K562 (cell line): ENCODE data around the gene CYB5B. TPM values are rescaled to one million over a fixed set of nuclear protein-coding genes. Genes with fewer than 3 reads are reported as not detected.

Experiments used
- ARID1B ChIP-seq: fragments of 450-650 bp; IDR thresholded peaks from 2 replicates; pipeline ENCODE4 v1.6.1; 2016; ENCODE audit warnings: antibody characterized with exemption, mild to moderate bottlenecking, inconsistent platforms
- BHLHE40 ChIP-seq: IDR thresholded peaks from 2 replicates; pipeline ENCODE4 v1.6.1; 2011; ENCODE audit warnings: low read length, improper control_type of control experiment
- CBFA2T2 ChIP-seq: fragments of 450-650 bp; conservative IDR thresholded peaks from 2 replicates; pipeline ENCODE4 v1.6.1; 2017; ENCODE audit warnings: mild to moderate bottlenecking
- CTBP1 ChIP-seq: fragments of 450-650 bp; IDR thresholded peaks from 2 replicates; pipeline ENCODE4 v1.6.1; 2016; ENCODE audit warnings: borderline replicate concordance
- ELF1 ChIP-seq: fragments of 200-800 bp; sonication (Bioruptor generic); IDR thresholded peaks from 2 replicates; pipeline ENCODE4 v1.6.1; 2016; ENCODE audit warnings: missing genetic modification characterization, missing compliant biosample characterization
- EP300 ChIP-seq: IDR thresholded peaks from 2 replicates; pipeline ENCODE4 v1.6.1; 2012; ENCODE audit warnings: low read length, improper control_type of control experiment
- IRF2 ChIP-seq: sonication (generic); formaldehyde crosslinking; IDR thresholded peaks from 2 replicates; pipeline ENCODE4 v1.8.1; 2022; ENCODE audit warnings: mild to moderate bottlenecking, missing genetic modification reagents
- JUNB ChIP-seq: fragments of 450-650 bp; formaldehyde crosslinking; conservative IDR thresholded peaks from 2 replicates; pipeline ENCODE4 v1.4.0; 2020; ENCODE audit warnings: mild to moderate bottlenecking
- KDM1A ChIP-seq, 2 experiments: fragments of 450-650 bp; IDR thresholded peaks; 2 replicates each; pipeline ENCODE4 v1.6.1; 2016; ENCODE audit warnings: mild to moderate bottlenecking in 2 of 2
- MTA2 ChIP-seq: fragments of 450-650 bp; IDR thresholded peaks from 2 replicates; pipeline ENCODE4 v1.6.1; 2016; ENCODE audit warnings: low read depth
- MXD1 ChIP-seq: fragments of 250-450 bp; sonication (Bioruptor Pico); IDR thresholded peaks from 2 replicates; pipeline ENCODE4 v1.8.0; 2021; ENCODE audit warnings: borderline replicate concordance, mild to moderate bottlenecking, moderate library complexity; ENCODE audit not compliant: poor library complexity, severe bottlenecking
- NCOR1 ChIP-seq: fragments of 450-650 bp; IDR thresholded peaks from 2 replicates; pipeline ENCODE4 v1.6.1; 2016; ENCODE audit warnings: mild to moderate bottlenecking, moderate library complexity
- NFIC ChIP-seq: fragments of 450-650 bp; IDR thresholded peaks from 2 replicates; pipeline ENCODE4 v1.6.1; 2017; ENCODE audit warnings: mild to moderate bottlenecking, inconsistent platforms
- SREBF2 ChIP-seq: sonication (generic); formaldehyde crosslinking; IDR thresholded peaks from 2 replicates; pipeline ENCODE4 v1.4.0; 2020; ENCODE audit warnings: mild to moderate bottlenecking, missing genetic modification reagents
- TEAD2 ChIP-seq: fragments of 450-650 bp; IDR thresholded peaks from 2 replicates; pipeline ENCODE4 v1.6.1; 2016; ENCODE audit warnings: missing genetic modification characterization, control low read depth, missing compliant biosample characterization
- XRCC3 ChIP-seq: fragments of 450-650 bp; IDR thresholded peaks from 2 replicates; pipeline ENCODE4 v1.6.1; 2017; ENCODE audit warnings: mild to moderate bottlenecking, moderate library complexity
- ZBTB43 ChIP-seq: sonication (generic); formaldehyde crosslinking; IDR thresholded peaks from 2 replicates; pipeline ENCODE4 v1.8.0; 2023; ENCODE audit warnings: mild to moderate bottlenecking, missing genetic modification reagents
- ZBTB5 ChIP-seq: fragments of 450-650 bp; IDR thresholded peaks from 2 replicates; pipeline ENCODE4 v1.6.1; 2017; ENCODE audit warnings: antibody characterized with exemption
- ZNF407 ChIP-seq: fragments of 450-650 bp; IDR thresholded peaks from 2 replicates; pipeline ENCODE4 v1.6.1; 2016; ENCODE audit warnings: low read depth
- polyA plus RNA-seq, 8 experiments: library from polyadenylated mRNA; depleted of rRNA in 4 of 8; stranded (reverse) in 5 of 8; unstranded in 3 of 8; fragments of >200 nt; fragmentation: Nextera tagmentation in 2 of 8; fragmentation: Illumina TruSeq in 1 of 8; extraction: Ambion mirVana in 2 of 8; extraction: Trizol in 1 of 8; gene quantifications; 2 replicates each; pipeline versions ENCODE4 v1.2.1 to v1.2.3, GENCODE V29; 2011 to 2014; ENCODE audit warnings: inconsistent platforms in 1 of 8, missing spikeins in 1 of 8
- total RNA-seq, 7 experiments: library from RNA; depleted of rRNA in 6 of 7; stranded (reverse); fragments of >200 nt in 6 of 7; fragmentation: Illumina TruSeq in 2 of 7; extraction: Trizol in 2 of 7; gene quantifications; 2 replicates each; pipeline versions ENCODE4 v1.2.1 to v1.2.3, GENCODE V29; 2011 to 2021; ENCODE audit warnings: low replicate concordance in 1 of 7

CYB5B gene
- total and polyA plus RNA-seq, 9 of the 15 experiments (the other 6 are each of a cell fraction or from before 2014, with no cell fraction given) = 29.9 to 274 (median 136) TPM

GRCh38 chr16:69481901-69482341 is 57.5 kb downstream of the CYB5B start (continued):
- TF ChIP-seq ZNF407 (no peak), ARID1B (peak; percentile 67), IRF2 (CRISPR knock-in tag) (no peak), CTBP1 (0 out of 2 replicates have a peak, but pooled peaks have one; percentile 28), EP300 (peak; percentile 26; the same call in 1 of the 2 replicates), MXD1 (CRISPR knock-in tag) (no peak), ELF1 (tag) (no peak), SREBF2 (CRISPR knock-in tag) (no peak), BHLHE40 (0 out of 2 replicates have a peak, but pooled peaks have one; percentile 10), NFIC (0 out of 2 replicates have a peak, but pooled peaks have one; percentile 29), ZBTB5 (no peak), JUNB (CRISPR knock-in tag) (no peak), XRCC3 (no peak), NCOR1 (peak; percentile 44), KDM1A (IDR thresholded peaks at IDR 0.05) (peak; percentile 41 to 73; a peak in 2 of 4 replicates), ZBTB43 (CRISPR knock-in tag) (no peak), CBFA2T2 (peak; percentile 74), TEAD2 (tag) (no peak), MTA2 (peak; percentile 29; the same call in 1 of the 2 replicates)
